GM10248 (cell line): ENCODE data around the gene ANGPTL4.

Source experiments
- CTCF ChIA-PET: fragments of 300-600 bp; sonication (Branson Sonifier 250); formaldehyde crosslinking; extraction: SDS; loops from one replicate; lab custom pipeline; 2021; ENCODE audit warnings: antibody characterized with exemption; lab: Yijun Ruan, JAX
- POLR2A ChIA-PET: fragments of 350-650 bp; sonication (Branson Sonifier 250); formaldehyde crosslinking; extraction: SDS; loops from one replicate; lab custom pipeline; 2020; ENCODE audit warnings: antibody characterized with exemption; lab: Yijun Ruan, JAX
- DNase-seq: peaks from one replicate; pipeline ENCODE4 v3.0.0; 2012; ENCODE audit errors: extremely low spot score
- TF ChIP-seq, protein P1 (sequence below): IDR thresholded peaks from 2 replicates; pipeline ENCODE4 v1.5.1; 2012; ENCODE audit warnings: mild to moderate bottlenecking, low read depth; ENCODE audit errors: extremely low read depth, missing control alignments, control extremely low read depth

The ANGPTL4 gene

DNA sequence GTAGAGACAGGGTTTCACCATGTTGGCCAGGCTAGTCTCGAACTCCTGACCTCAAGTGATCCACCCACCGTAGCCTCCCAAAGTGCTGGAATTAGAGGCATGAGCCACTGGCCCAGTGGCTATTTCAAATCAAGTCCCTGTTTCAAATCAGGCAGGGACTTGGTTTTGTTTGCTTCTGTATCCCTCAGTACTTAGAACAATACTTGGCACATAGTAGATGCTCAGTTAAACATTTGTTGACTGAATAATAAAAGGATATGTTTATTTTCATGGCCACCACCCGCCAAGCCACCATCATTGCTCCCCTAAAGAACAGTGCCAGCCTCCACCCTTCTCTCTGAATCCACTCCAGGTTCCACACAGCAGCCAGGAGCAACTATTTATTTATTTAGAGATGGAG lies 38.5 kb upstream of the ANGPTL4 start:
- ChIA-PET CTCF (no interaction called here), POLR2A (interaction anchor here (0.6 to 0.7 kb wide), 2 partner anchors 154 to 169 kb away, joined by 3 to 6 read pairs; no protein-coding TSS in a partner anchor)
- DNase-seq = no peak
- TF ChIP-seq, protein P1, sequence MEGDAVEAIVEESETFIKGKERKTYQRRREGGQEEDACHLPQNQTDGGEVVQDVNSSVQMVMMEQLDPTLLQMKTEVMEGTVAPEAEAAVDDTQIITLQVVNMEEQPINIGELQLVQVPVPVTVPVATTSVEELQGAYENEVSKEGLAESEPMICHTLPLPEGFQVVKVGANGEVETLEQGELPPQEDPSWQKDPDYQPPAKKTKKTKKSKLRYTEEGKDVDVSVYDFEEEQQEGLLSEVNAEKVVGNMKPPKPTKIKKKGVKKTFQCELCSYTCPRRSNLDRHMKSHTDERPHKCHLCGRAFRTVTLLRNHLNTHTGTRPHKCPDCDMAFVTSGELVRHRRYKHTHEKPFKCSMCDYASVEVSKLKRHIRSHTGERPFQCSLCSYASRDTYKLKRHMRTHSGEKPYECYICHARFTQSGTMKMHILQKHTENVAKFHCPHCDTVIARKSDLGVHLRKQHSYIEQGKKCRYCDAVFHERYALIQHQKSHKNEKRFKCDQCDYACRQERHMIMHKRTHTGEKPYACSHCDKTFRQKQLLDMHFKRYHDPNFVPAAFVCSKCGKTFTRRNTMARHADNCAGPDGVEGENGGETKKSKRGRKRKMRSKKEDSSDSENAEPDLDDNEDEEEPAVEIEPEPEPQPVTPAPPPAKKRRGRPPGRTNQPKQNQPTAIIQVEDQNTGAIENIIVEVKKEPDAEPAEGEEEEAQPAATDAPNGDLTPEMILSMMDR = no peak

GRCh38 chr19:8329996-8330395 lies 34.0 kb upstream of the ANGPTL4 start:
- CTCF ChIA-PET = interaction anchor here (4.3 kb wide), 1 partner anchor 24 kb away, joined by 27 read pairs; no protein-coding TSS in a partner anchor
- TF ChIP-seq, protein P1 = no peak
- DNase-seq = no peak
- POLR2A ChIA-PET = no interaction called here

- ChIA-PET CTCF (interaction anchor here (4.3 kb wide), 1 partner anchor 23 kb away, joined by 27 read pairs; no protein-coding TSS in a partner anchor), POLR2A (no interaction called here)
- TF ChIP-seq, protein P1 = no peak
- no peak for DNase-seq
Observed at GRCh38 chr19:8331263-8331845, 32.6 kb upstream of the ANGPTL4 start.

DNA sequence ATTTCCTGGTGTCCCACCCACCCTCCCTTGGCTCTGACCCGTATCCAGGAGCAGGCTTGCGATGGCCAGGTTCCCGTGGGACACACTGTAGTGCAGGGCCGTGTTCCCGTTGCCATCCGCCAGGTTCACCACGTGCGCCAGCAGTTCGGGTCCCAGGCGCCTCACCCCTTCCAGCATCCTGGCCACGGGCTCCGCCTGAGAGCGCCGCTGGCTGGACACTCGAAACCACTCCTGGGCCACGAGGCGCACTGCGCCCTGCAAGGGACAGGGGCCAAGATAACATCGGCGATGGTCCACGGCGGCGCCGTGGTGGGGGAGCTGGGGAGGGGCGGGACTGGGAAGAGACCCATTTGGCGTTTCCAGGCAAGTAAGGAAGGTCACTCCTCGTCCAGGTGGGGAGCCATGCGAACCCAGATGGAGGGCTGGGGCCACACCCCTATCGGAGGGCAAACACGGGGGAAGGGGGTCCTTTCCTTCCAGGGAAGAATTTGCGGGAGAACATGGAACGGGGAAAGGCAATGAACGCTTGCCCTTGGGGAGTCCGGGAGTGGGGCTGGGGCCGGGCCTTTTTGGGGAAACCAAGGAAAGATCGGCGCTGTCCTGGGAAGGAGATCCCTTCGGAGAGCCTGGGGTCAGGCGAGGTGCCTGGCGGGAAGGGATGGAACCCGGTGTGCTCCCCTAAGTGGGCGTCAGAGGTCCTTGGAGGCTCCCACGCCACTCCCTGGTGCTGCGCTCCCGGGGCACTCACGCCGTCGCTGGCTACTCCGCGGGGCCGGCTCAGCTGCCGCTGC lies 30.8 kb upstream of the ANGPTL4 start:
- TF ChIP-seq, protein P1 = no peak
- CTCF ChIA-PET = interaction anchor here (2.2 kb wide), 1 partner anchor 21 kb away, joined by 17 read pairs; no protein-coding TSS in a partner anchor
- DNase-seq = no peak
- POLR2A ChIA-PET = no interaction called here

DNA sequence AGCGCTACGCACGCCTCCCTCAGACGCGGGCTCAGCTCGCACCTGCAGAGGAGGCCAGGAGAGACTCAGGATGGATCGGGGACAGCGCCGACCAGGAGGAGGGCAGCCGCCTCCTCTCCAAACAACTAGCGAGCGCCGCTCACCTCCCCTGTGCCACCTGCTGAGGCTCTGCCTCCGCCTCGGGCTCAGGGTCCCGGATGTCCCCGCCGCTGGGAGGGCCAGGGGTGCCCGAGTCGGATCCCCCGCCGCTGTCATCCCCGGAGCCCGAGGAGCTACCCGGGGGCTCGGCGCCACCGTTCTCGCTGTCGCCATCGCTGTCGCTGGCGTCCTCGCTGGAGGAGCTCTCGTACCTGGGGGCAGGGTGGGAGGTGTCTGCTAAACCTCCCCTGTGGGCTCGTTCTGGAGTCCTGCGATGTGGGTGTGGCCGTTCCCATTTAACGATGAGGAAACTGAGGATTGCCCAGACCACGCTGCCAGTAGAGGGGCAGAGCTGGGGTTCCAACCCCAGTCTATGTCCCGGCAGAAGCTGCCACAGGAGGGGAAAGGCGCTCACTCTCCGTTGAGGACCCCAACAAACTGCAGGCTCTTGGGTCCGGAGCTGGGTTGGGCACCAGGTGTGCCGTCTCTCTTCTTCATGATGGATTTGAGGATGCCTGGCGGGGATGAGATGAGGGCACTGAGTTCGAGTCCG lies 30.0 kb upstream of the ANGPTL4 start:
- POLR2A ChIA-PET = interaction anchor here (2.1 kb wide), 1 partner anchor 11 kb away, joined by 16 read pairs; no protein-coding TSS in a partner anchor
- CTCF ChIA-PET = interaction anchor here (1.4 to 2.2 kb wide), 2 partner anchors 10 to 20 kb away, joined by 4 to 17 read pairs; no protein-coding TSS in a partner anchor
- DNase-seq = no peak
- TF ChIP-seq, protein P1 = no peak
